Sciatic nerve (tissue), 2 donors: Measurements from ENCODE around the gene SSX4B. TPM values are rescaled to one million over a fixed set of nuclear protein-coding genes. Genes with fewer than 3 reads are reported as not detected.
"Not testable (repeated sequence)": the region's sequence is repeated elsewhere in the genome, so short reads cannot be mapped to it uniquely, and the experiment has no call there.

Source experiments
- ATAC-seq: fragments of 200-7000 bp; cut with Tn5 transposase; one replicate; pipeline ENCODE4 v1.9.1; 2020; ENCODE audit warnings: mild to moderate bottlenecking, moderate library complexity
- DNase-seq: peaks from one replicate; pipeline ENCODE4 v3.0.0-alpha.2; 2020; ENCODE audit warnings: low spot score
- intact Hi-C: fragments of 100-400 bp; cut with DNase I; formaldehyde crosslinking; loops from one replicate; pipeline ENCODE4 v1.14.2; 2022
- total RNA-seq: library from RNA; stranded (reverse); fragmentation: NEBNext Ultra II Directional; extraction: Animal tissue kit (Norgen Biotek cat#: 25700); gene quantifications from one replicate; pipeline ENCODE4 v1.2.1, GENCODE V29; 2021
- donor health status: DM: no; HTN: no; CAD: no.
- donor health status: DM: no; HTN: no; CAD: no.

The SSX4B gene
- total RNA-seq, 1 donor from 2014 or later: not detected

- no peak for ATAC-seq
- intact Hi-C loops: no loop called here
Observed at GRCh38 chrX:48357681-48358080, 54.1 kb downstream of the SSX4B start.

GRCh38 chrX:48356315-48357094 lies 55.3 kb downstream of the SSX4B start, which contains the start of gene SSX3:
Gene SSX3, minus strand, starts transcription at chrX:48356703. Its CDS starts 1,454 bp downstream, at chrX:48355249.
- ATAC-seq, intact Hi-C loops, DNase-seq: not testable (repeated sequence)

More at GRCh38 chrX:48357681-48358080, 54.1 kb downstream of the SSX4B start:
- no peak for DNase-seq

Other genes with a start within 250 kb of the SSX4B start
- not detected for gene SSX5, start 215.2 kb downstream of the SSX4B start, total RNA-seq
- gene SSX1, start 156.6 kb downstream of the SSX4B start, total RNA-seq: not detected
- not detected for gene SSX3, start 55.3 kb downstream of the SSX4B start, total RNA-seq
- gene SSX4, start 28.4 kb downstream of the SSX4B start, total RNA-seq: not detected
- gene SLC38A5, start 58.3 kb upstream of the SSX4B start, total RNA-seq: 9.7 TPM
- gene FTSJ1, start 64.2 kb upstream of the SSX4B start, total RNA-seq: 30.6 TPM
- gene PORCN, start 97.0 kb upstream of the SSX4B start, total RNA-seq: 7.4 TPM
- gene EBP, start 109.8 kb upstream of the SSX4B start, total RNA-seq: 16.9 TPM
- 15.3 TPM for gene TBC1D25, start 127.8 kb upstream of the SSX4B start, total RNA-seq
- gene RBM3, start 162.5 kb upstream of the SSX4B start, total RNA-seq: 150 TPM
- 124 TPM for gene WDR13, start 185.5 kb upstream of the SSX4B start, total RNA-seq